GM21737 (cell line): Measurements from ENCODE around the gene PHEX.

Experiments
- ATAC-seq: cut with Tn5 transposase; IDR thresholded peaks from one replicate; pipeline ENCODE4 v1.9.1; 2021; ENCODE audit warnings: mild to moderate bottlenecking, moderate library complexity; ENCODE audit not compliant: unreplicated experiment

Gene PHEX

GRCh38 chrX:22039541-22039940 lies 7.4 kb downstream of the PHEX start:
- no peak for ATAC-seq

- ATAC-seq = no peak
These were observed 8.1 kb downstream of the PHEX start for GRCh38 chrX:22040184-22040583.

GRCh38 chrX:22041907-22042530 lies 9.9 kb downstream of the PHEX start:
- no peak for ATAC-seq

- ATAC-seq = no peak
These were observed 11.7 kb downstream of the PHEX start for GRCh38 chrX:22043872-22044271.

- no peak for ATAC-seq
These were observed 15.3 kb downstream of the PHEX start for GRCh38 chrX:22047468-22047867.

- ATAC-seq = no peak
These were observed 21.4 kb downstream of the PHEX start for GRCh38 chrX:22053481-22053880.

GRCh38 chrX:22056235-22056634 lies 24.1 kb downstream of the PHEX start:
- no peak for ATAC-seq

GRCh38 chrX:22057667-22058066 lies 25.5 kb downstream of the PHEX start:
- ATAC-seq = no peak

GRCh38 chrX:22059775-22060174 lies 27.6 kb downstream of the PHEX start:
- no peak for ATAC-seq

GRCh38 chrX:22060415-22061280 lies 28.5 kb downstream of the PHEX start:
- ATAC-seq = peak; percentile 67

- peak; percentile 80 for ATAC-seq
These were observed 31.2 kb downstream of the PHEX start for GRCh38 chrX:22063284-22063683.

- no peak for ATAC-seq
These were observed 37.5 kb downstream of the PHEX start for GRCh38 chrX:22069586-22069985.

- no peak for ATAC-seq
These were observed 41.8 kb downstream of the PHEX start for GRCh38 chrX:22073928-22074327.

GRCh38 chrX:22078117-22078516 lies 46.0 kb downstream of the PHEX start:
- no peak for ATAC-seq

- ATAC-seq = no peak
These were observed 49.5 kb downstream of the PHEX start for GRCh38 chrX:22081475-22082092.

GRCh38 chrX:22086003-22086402 lies 53.9 kb downstream of the PHEX start:
- no peak for ATAC-seq

- no peak for ATAC-seq
These were observed 55.0 kb downstream of the PHEX start for GRCh38 chrX:22087011-22087557.

GRCh38 chrX:22088326-22088725 lies 56.2 kb downstream of the PHEX start:
- no peak for ATAC-seq

- no peak for ATAC-seq
These were observed 58.1 kb downstream of the PHEX start for GRCh38 chrX:22090181-22090580.

GRCh38 chrX:22093550-22093949 lies 61.4 kb downstream of the PHEX start:
- no peak for ATAC-seq

- ATAC-seq = no peak
These were observed 63.2 kb downstream of the PHEX start for GRCh38 chrX:22095286-22095685.

- ATAC-seq = no peak
These were observed 63.7 kb downstream of the PHEX start for GRCh38 chrX:22095856-22096255.
